ENCODE results near the gene AUTS2. TPM values are rescaled to one million over a fixed set of nuclear protein-coding genes. Genes with fewer than 3 reads are reported as not detected.

Gene AUTS2
- polyA plus RNA-seq, 1 donor (not counting 4 experiments of a cell fraction or from before 2014, with no cell fraction given): 4.7 TPM

DNA sequence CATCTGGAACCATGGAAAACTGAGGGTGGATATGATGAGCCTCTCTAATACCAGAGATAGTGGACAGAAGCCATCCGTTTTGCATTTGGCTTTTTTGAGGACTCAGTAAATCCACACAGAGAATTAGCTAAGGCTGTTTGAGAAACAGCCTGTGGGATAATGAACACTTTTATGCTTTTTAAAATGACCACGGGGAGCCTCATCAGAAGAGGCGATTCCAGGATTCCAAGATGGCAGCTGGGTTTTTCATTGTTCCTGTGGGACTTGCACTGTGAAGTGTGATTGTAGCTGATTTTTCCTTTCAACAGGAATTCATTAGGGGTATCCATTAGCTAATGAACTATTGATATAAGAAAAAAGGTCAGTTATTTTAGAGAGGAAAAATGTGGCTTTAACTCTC, 353.2 kb downstream of the AUTS2 start:
- no peak overlapping the region for H3K4me2 ChIP-seq (ENCODE audit: control insufficient read depth, extremely low read depth, insufficient read depth, low read depth, low read length)
- no peak overlapping the region for H3K4me3 ChIP-seq (ENCODE audit: control insufficient read depth in 2 of 3, extremely low read depth in 1 of 3, insufficient read depth in 2 of 3, low read depth in 1 of 3, low read length in 3 of 3)
- no peaks in the 10 kb centered on the region for H3K4me1 ChIP-seq (ENCODE audit: control insufficient read depth, extremely low read depth, insufficient read depth, low read length)
- no peaks in the 10 kb centered on the region for H3K9me1 ChIP-seq (ENCODE audit: control insufficient read depth, extremely low read depth, insufficient read depth, low read length)
- H2AFZ ChIP-seq (ENCODE audit: control insufficient read depth, low read length): no peak overlapping the region
- FAIRE-seq (no peak), DNase-seq (ENCODE audit: low read depth, low spot score) (no peak)
- H3K27ac ChIP-seq (ENCODE audit: control insufficient read depth, insufficient read depth, low read length): no peak overlapping the region
- TF ChIP-seq, protein P1, sequence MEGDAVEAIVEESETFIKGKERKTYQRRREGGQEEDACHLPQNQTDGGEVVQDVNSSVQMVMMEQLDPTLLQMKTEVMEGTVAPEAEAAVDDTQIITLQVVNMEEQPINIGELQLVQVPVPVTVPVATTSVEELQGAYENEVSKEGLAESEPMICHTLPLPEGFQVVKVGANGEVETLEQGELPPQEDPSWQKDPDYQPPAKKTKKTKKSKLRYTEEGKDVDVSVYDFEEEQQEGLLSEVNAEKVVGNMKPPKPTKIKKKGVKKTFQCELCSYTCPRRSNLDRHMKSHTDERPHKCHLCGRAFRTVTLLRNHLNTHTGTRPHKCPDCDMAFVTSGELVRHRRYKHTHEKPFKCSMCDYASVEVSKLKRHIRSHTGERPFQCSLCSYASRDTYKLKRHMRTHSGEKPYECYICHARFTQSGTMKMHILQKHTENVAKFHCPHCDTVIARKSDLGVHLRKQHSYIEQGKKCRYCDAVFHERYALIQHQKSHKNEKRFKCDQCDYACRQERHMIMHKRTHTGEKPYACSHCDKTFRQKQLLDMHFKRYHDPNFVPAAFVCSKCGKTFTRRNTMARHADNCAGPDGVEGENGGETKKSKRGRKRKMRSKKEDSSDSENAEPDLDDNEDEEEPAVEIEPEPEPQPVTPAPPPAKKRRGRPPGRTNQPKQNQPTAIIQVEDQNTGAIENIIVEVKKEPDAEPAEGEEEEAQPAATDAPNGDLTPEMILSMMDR (optimal IDR thresholded peaks at IDR 0.05 in 1 of 3, IDR thresholded peaks at IDR 0.05 in 1 of 3, conservative IDR thresholded peaks at IDR 0.05 in 1 of 3; ENCODE audit: extremely low read depth in 1 of 3, insufficient read depth in 2 of 3, low read length in 3 of 3): no peak
- no peak for TF ChIP-seq EZH2 (IDR thresholded peaks at IDR 0.05; ENCODE audit: low read length)
- dilution Hi-C loops (cut with MboI; ENCODE audit: extremely low pct_ligation_motif_present, low sequenced_read_pairs): no loop called here
- no peak overlapping the region for H3K9ac ChIP-seq (ENCODE audit: control insufficient read depth, extremely low read depth, insufficient read depth, low read length)
- H3K36me3 ChIP-seq (ENCODE audit: control insufficient read depth in 2 of 2, extremely low read depth in 1 of 2, insufficient read depth in 2 of 2, low read length in 2 of 2): no peaks in the 10 kb centered on the region
- no peaks in the 10 kb centered on the region for H3K79me2 ChIP-seq (ENCODE audit: control insufficient read depth, insufficient read depth, low read length)
- H4K20me1 ChIP-seq (ENCODE audit: control insufficient read depth, extremely low read depth, insufficient read depth, low read length): no peaks in the 10 kb centered on the region
- H3K27me3 ChIP-seq (ENCODE audit: control insufficient read depth, extremely low read depth, insufficient read depth, low read length): no peaks in the 10 kb centered on the region
- H3K9me3 ChIP-seq (ENCODE audit: control insufficient read depth, low read depth, low read length): no peaks in the 10 kb centered on the region

DNA sequence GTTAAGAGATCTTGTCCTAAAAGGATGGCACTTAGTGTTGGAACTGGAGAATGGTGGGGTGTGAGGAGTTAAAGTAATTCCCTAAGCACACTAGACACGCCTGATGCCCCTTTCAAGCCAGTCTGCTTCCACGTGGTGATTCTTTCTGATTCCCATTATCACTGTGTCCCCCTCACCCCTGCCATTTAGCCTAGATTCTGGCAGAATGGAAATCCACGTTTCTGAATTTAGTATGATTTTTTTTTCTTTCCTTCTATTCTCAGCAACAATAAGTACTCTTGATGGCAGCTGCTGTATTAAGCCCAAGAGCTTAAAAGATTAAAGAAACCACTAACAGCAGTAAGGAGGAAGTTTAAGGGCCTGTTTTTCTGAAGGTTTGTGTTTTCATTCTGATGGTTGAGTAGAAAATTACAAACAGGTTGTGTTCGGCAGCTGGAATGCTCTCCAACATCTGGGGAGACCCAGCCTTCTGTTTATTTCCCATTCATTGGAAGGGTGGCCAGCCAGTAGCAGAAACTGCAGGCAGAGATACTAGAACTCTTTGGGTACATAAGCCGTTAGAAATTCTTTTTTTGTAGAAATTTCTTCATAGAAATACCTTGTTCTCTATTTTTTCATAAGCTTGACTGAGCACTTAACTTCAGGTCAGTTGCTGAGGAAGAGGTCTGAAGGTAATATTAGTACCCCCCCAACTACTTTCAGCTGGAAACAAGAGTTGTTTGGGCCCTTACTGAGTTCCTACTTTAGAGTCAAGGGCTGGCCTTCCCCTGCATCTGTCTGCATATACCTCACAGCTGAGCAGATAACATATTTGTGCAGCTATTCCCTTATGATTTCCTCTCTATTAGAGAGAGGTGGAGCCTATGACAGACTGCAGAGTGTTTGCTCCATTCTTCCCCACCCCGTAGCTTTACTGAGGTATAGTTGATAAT, 355.1 kb downstream of the AUTS2 start:
- H3K36me3 ChIP-seq (ENCODE audit: control insufficient read depth in 2 of 2, extremely low read depth in 1 of 2, insufficient read depth in 2 of 2, low read length in 2 of 2): no peaks in the 10 kb centered on the region
- no peak overlapping the region for H2AFZ ChIP-seq (ENCODE audit: control insufficient read depth, low read length)
- no peaks in the 10 kb centered on the region for H3K4me1 ChIP-seq (ENCODE audit: control insufficient read depth, extremely low read depth, insufficient read depth, low read length)
- H3K79me2 ChIP-seq (ENCODE audit: control insufficient read depth, insufficient read depth, low read length): no peaks in the 10 kb centered on the region
- H3K9ac ChIP-seq (ENCODE audit: control insufficient read depth, extremely low read depth, insufficient read depth, low read length): no peak overlapping the region
- dilution Hi-C loops (cut with MboI; ENCODE audit: extremely low pct_ligation_motif_present, low sequenced_read_pairs): no loop called here
- H3K9me1 ChIP-seq (ENCODE audit: control insufficient read depth, extremely low read depth, insufficient read depth, low read length): no peaks in the 10 kb centered on the region
- H3K4me2 ChIP-seq (ENCODE audit: control insufficient read depth, extremely low read depth, insufficient read depth, low read depth, low read length): no peak overlapping the region
- H3K27ac ChIP-seq (ENCODE audit: control insufficient read depth, insufficient read depth, low read length): no peak overlapping the region
- TF ChIP-seq, protein P1 (optimal IDR thresholded peaks at IDR 0.05 in 1 of 3, IDR thresholded peaks at IDR 0.05 in 1 of 3, conservative IDR thresholded peaks at IDR 0.05 in 1 of 3; ENCODE audit: extremely low read depth in 1 of 3, insufficient read depth in 2 of 3, low read length in 3 of 3): no peak
- no peak for TF ChIP-seq EZH2 (IDR thresholded peaks at IDR 0.05; ENCODE audit: low read length)
- H4K20me1 ChIP-seq (ENCODE audit: control insufficient read depth, extremely low read depth, insufficient read depth, low read length): no peaks in the 10 kb centered on the region
- DNase-seq (ENCODE audit: low read depth, low spot score) (no peak), FAIRE-seq (no peak)
- H3K4me3 ChIP-seq (ENCODE audit: control insufficient read depth in 2 of 3, extremely low read depth in 1 of 3, insufficient read depth in 2 of 3, low read depth in 1 of 3, low read length in 3 of 3): no peak overlapping the region
- H3K9me3 ChIP-seq (ENCODE audit: control insufficient read depth, low read depth, low read length): no peaks in the 10 kb centered on the region
- H3K27me3 ChIP-seq (ENCODE audit: control insufficient read depth, extremely low read depth, insufficient read depth, low read length): no peaks in the 10 kb centered on the region
